ENCODE measurements around the gene CYBC1.

DNA sequence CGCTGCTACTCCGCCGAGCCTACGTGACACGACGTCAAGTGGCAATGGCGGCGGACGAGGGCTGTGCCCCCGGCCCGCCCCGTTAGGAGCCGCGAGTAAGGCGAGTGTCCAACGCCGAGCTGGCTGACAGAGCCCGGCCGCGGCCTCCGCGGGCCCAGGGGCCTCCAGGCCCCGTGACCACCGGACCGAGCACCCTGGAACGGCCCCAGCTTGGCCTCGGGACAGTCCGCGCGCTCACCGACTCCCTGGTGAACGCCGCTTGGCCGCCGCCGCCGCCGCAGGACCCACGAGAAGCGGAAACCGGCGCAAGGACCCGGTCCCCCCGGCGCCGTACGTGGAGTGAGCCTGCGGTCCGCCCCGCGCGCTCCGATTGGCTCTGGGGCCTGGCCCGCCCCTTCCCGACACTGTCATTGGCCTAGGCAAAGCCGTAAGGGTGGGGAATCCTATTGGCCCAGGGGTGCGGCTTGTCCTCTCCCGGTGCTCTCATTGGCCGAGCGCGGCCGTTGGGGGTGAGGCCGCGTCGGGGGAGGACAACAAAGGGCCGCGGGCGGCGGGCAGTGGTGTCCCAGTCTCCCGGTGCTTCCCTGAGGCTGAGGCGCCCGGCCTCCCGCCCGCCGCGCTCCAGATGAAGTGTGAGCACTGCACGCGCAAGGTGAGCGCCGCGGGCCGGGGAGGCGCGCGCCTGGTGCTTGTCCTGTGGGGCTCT, 7.8 kb upstream of the CYBC1 start, which contains the start of gene NARF:
- TF ChIP-seq, protein P1, sequence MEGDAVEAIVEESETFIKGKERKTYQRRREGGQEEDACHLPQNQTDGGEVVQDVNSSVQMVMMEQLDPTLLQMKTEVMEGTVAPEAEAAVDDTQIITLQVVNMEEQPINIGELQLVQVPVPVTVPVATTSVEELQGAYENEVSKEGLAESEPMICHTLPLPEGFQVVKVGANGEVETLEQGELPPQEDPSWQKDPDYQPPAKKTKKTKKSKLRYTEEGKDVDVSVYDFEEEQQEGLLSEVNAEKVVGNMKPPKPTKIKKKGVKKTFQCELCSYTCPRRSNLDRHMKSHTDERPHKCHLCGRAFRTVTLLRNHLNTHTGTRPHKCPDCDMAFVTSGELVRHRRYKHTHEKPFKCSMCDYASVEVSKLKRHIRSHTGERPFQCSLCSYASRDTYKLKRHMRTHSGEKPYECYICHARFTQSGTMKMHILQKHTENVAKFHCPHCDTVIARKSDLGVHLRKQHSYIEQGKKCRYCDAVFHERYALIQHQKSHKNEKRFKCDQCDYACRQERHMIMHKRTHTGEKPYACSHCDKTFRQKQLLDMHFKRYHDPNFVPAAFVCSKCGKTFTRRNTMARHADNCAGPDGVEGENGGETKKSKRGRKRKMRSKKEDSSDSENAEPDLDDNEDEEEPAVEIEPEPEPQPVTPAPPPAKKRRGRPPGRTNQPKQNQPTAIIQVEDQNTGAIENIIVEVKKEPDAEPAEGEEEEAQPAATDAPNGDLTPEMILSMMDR (IDR thresholded peaks at IDR 0.05; ENCODE audit: control extremely low read depth in 1 of 3, insufficient read depth in 1 of 3, low read depth in 1 of 3, low read length in 3 of 3) = no peak
- TF ChIP-seq GTF2F1 (IDR thresholded peaks at IDR 0.05; ENCODE audit: borderline replicate concordance, low read depth, low read length) = no peak
- TF ChIP-seq, protein P2, sequence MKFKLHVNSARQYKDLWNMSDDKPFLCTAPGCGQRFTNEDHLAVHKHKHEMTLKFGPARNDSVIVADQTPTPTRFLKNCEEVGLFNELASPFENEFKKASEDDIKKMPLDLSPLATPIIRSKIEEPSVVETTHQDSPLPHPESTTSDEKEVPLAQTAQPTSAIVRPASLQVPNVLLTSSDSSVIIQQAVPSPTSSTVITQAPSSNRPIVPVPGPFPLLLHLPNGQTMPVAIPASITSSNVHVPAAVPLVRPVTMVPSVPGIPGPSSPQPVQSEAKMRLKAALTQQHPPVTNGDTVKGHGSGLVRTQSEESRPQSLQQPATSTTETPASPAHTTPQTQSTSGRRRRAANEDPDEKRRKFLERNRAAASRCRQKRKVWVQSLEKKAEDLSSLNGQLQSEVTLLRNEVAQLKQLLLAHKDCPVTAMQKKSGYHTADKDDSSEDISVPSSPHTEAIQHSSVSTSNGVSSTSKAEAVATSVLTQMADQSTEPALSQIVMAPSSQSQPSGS (IDR thresholded peaks at IDR 0.05; ENCODE audit: low read length) = no peak
- no peak for TF ChIP-seq SP4 (IDR thresholded peaks at IDR 0.05; ENCODE audit: low read length)

Data from H1 (cell line).